WTC11 (cell line): ENCODE measurements around the gene FICD. TPM values are rescaled to one million over a fixed set of nuclear protein-coding genes. Genes with fewer than 3 reads are reported as not detected.
A peak's percentile ranks its signal among the peaks of the same experiment; 100 is the strongest.

Experiments used
- ATAC-seq: fragments of 200-7000 bp; cut with Tn5 transposase; 2 replicates; pipeline ENCODE4 v1.10.0; 2021; ENCODE audit warnings: mild to moderate bottlenecking, moderate library complexity
- CTCF ChIA-PET: fragments of 300-600 bp; sonication (Branson Sonifier 250); formaldehyde crosslinking; loops from one replicate; lab custom pipeline; 2021; ENCODE audit warnings: antibody characterized with exemption; lab: Charles Lee
- POLR2A ChIA-PET: fragments of 350-600 bp; sonication (Branson Sonifier 250); formaldehyde crosslinking; loops from one replicate; lab custom pipeline; 2021; ENCODE audit warnings: antibody characterized with exemption; lab: Charles Lee
- DNase-seq: peaks from one replicate; pipeline ENCODE4 v3.0.0; 2021; ENCODE audit warnings: low spot score
- H3K27ac Mint-ChIP-seq: 2 replicates; pipeline ENCODE4 v1.8.0; 2021; ENCODE audit warnings: mixed read lengths
- H3K27me3 Mint-ChIP-seq: 2 replicates; pipeline ENCODE4 v1.8.0; 2021; ENCODE audit warnings: low read depth, mild to moderate bottlenecking, moderate library complexity, mixed read lengths
- H3K36me3 Mint-ChIP-seq: 2 replicates; pipeline ENCODE4 v1.8.0; 2021; ENCODE audit warnings: mixed read lengths
- H3K4me1 Mint-ChIP-seq: 2 replicates; pipeline ENCODE4 v1.8.0; 2022; ENCODE audit warnings: mixed read lengths
- H3K4me3 Mint-ChIP-seq: 2 replicates; pipeline ENCODE4 v1.8.0; 2021; ENCODE audit warnings: mild to moderate bottlenecking, moderate library complexity, mixed read lengths
- H3K9me3 Mint-ChIP-seq: 2 replicates; pipeline ENCODE4 v1.8.0; 2021; ENCODE audit warnings: mixed read lengths
- ATF1 ChIP-seq: sonication (generic); formaldehyde crosslinking; IDR thresholded peaks from 2 replicates; pipeline ENCODE4 v1.8.1; 2023; ENCODE audit warnings: mild to moderate bottlenecking, moderate library complexity, missing genetic modification reagents
- E2F4 ChIP-seq: sonication (generic); formaldehyde crosslinking; IDR thresholded peaks from 2 replicates; pipeline ENCODE4 v1.8.1; 2022; ENCODE audit warnings: low read depth, mild to moderate bottlenecking, moderate library complexity, missing genetic modification reagents, borderline replicate concordance
- E2F5 ChIP-seq: sonication (generic); formaldehyde crosslinking; IDR thresholded peaks from 2 replicates; pipeline ENCODE4 v1.8.1; 2022; ENCODE audit warnings: mild to moderate bottlenecking, moderate library complexity, missing genetic modification reagents
- ETV6 ChIP-seq: sonication (generic); formaldehyde crosslinking; IDR thresholded peaks from 2 replicates; pipeline ENCODE4 v1.8.1; 2022; ENCODE audit warnings: mild to moderate bottlenecking, missing genetic modification reagents
- FOXJ3 ChIP-seq: sonication (generic); formaldehyde crosslinking; IDR thresholded peaks from 2 replicates; pipeline ENCODE4 v1.9.0; 2021; ENCODE audit warnings: missing genetic modification reagents, mild to moderate bottlenecking, borderline replicate concordance
- FOXK1 ChIP-seq: sonication (generic); formaldehyde crosslinking; IDR thresholded peaks from 2 replicates; pipeline ENCODE4 v1.8.0; 2022; ENCODE audit warnings: mild to moderate bottlenecking, moderate library complexity, missing genetic modification reagents
- IRF1 ChIP-seq: sonication (generic); formaldehyde crosslinking; IDR thresholded peaks from 2 replicates; pipeline ENCODE4 v1.8.0; 2023; ENCODE audit warnings: missing genetic modification reagents
- JUN ChIP-seq: sonication (generic); formaldehyde crosslinking; IDR thresholded peaks from 2 replicates; pipeline ENCODE4 v1.8.0; 2023; ENCODE audit warnings: mild to moderate bottlenecking, missing genetic modification reagents
- MAX ChIP-seq: sonication (generic); formaldehyde crosslinking; IDR thresholded peaks from 2 replicates; pipeline ENCODE4 v1.8.0; 2022; ENCODE audit warnings: mild to moderate bottlenecking, missing genetic modification reagents
- NFYB ChIP-seq: sonication (generic); formaldehyde crosslinking; conservative IDR thresholded peaks from 2 replicates; pipeline ENCODE4 v1.8.0; 2022; ENCODE audit warnings: low read depth, missing genetic modification reagents
- SMAD4 ChIP-seq: sonication (generic); formaldehyde crosslinking; IDR thresholded peaks from 2 replicates; pipeline ENCODE4 v1.8.0; 2022; ENCODE audit warnings: mild to moderate bottlenecking, missing genetic modification reagents
- TEAD1 ChIP-seq: sonication (generic); formaldehyde crosslinking; IDR thresholded peaks from 2 replicates; pipeline ENCODE4 v1.8.0; 2022; ENCODE audit warnings: mild to moderate bottlenecking, missing genetic modification reagents
- TP53 ChIP-seq: sonication (generic); formaldehyde crosslinking; IDR thresholded peaks from 2 replicates; pipeline ENCODE4 v1.8.1; 2023; ENCODE audit warnings: mild to moderate bottlenecking, missing genetic modification reagents
- ZNF219 ChIP-seq: sonication (generic); formaldehyde crosslinking; IDR thresholded peaks from 2 replicates; pipeline ENCODE4 v1.8.0; 2023; ENCODE audit warnings: missing genetic modification reagents, mild to moderate bottlenecking, borderline replicate concordance
- ZNF232 ChIP-seq: sonication (generic); formaldehyde crosslinking; IDR thresholded peaks from 2 replicates; pipeline ENCODE4 v1.8.0; 2022; ENCODE audit warnings: mild to moderate bottlenecking, missing genetic modification reagents
- total RNA-seq: library from RNA; stranded (reverse); gene quantifications from 3 replicates; pipeline ENCODE4 v1.2.3, GENCODE V29; 2021
- TF ChIP-seq, protein P1 (sequence below): sonication (generic); formaldehyde crosslinking; IDR thresholded peaks from 2 replicates; pipeline ENCODE4 v1.8.1; 2023; ENCODE audit warnings: mild to moderate bottlenecking, missing genetic modification reagents
- TF ChIP-seq, protein P2 (sequence below): sonication (generic); formaldehyde crosslinking; IDR thresholded peaks from 2 replicates; pipeline ENCODE4 v1.8.1; 2022; ENCODE audit warnings: missing genetic modification reagents, borderline replicate concordance

FICD gene
- total RNA-seq, 1 experiment from 2014 or later: 6.3 TPM

GRCh38 chr12:108560752-108561719 is 46.0 kb downstream of the FICD start, which contains the start of gene SART3:
Gene SART3 (minus strand): TSS chr12:108561173. CDS start chr12:108561154, 19 bp downstream.
- Mint-ChIP-seq H3K4me1 (peaks cover 31% of the 10 kb centered on the region), H3K36me3 (peaks cover 40% of the 10 kb centered on the region), H3K4me3 (peak within 1 kb of the TSS; percentile 100), H3K27ac (peak within 1 kb of the TSS; percentile 100), H3K9me3 (no peaks in the 10 kb centered on the region), H3K27me3 (no peaks in the 10 kb centered on the region)
- ChIA-PET POLR2A (interaction anchor here (1.2 kb wide), 1 partner anchor 169 kb away, joined by 4 read pairs; no protein-coding TSS in a partner anchor), CTCF (interaction anchor here (0.6 to 1.9 kb wide), 2 partner anchors 52 to 57 kb away, joined by 3 to 4 read pairs; no protein-coding TSS in a partner anchor)
- DNase-seq (peak; percentile 69), ATAC-seq (peak; percentile 38)
- TF ChIP-seq MAX (CRISPR knock-in tag): peak; percentile 36; the same call in 1 of the 2 replicates
- TF ChIP-seq ETV6 (CRISPR knock-in tag): peak; percentile 74; the same call in 1 of the 2 replicates
- no peak for TF ChIP-seq ZNF219
- TF ChIP-seq JUN (CRISPR knock-in tag): no peak
- TF ChIP-seq TEAD1 (CRISPR knock-in tag): peak; percentile 44; the same call in 1 of the 2 replicates
- TF ChIP-seq E2F5: peak; percentile 62; the same call in 1 of the 2 replicates
- no peak for TF ChIP-seq TP53 (CRISPR knock-in tag)
- TF ChIP-seq, protein P1, sequence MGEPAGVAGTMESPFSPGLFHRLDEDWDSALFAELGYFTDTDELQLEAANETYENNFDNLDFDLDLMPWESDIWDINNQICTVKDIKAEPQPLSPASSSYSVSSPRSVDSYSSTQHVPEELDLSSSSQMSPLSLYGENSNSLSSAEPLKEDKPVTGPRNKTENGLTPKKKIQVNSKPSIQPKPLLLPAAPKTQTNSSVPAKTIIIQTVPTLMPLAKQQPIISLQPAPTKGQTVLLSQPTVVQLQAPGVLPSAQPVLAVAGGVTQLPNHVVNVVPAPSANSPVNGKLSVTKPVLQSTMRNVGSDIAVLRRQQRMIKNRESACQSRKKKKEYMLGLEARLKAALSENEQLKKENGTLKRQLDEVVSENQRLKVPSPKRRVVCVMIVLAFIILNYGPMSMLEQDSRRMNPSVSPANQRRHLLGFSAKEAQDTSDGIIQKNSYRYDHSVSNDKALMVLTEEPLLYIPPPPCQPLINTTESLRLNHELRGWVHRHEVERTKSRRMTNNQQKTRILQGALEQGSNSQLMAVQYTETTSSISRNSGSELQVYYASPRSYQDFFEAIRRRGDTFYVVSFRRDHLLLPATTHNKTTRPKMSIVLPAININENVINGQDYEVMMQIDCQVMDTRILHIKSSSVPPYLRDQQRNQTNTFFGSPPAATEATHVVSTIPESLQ (CRISPR knock-in tag): no peak
- peak; percentile 48; the same call in 1 of the 2 replicates for TF ChIP-seq FOXK1 (CRISPR knock-in tag)

DNA sequence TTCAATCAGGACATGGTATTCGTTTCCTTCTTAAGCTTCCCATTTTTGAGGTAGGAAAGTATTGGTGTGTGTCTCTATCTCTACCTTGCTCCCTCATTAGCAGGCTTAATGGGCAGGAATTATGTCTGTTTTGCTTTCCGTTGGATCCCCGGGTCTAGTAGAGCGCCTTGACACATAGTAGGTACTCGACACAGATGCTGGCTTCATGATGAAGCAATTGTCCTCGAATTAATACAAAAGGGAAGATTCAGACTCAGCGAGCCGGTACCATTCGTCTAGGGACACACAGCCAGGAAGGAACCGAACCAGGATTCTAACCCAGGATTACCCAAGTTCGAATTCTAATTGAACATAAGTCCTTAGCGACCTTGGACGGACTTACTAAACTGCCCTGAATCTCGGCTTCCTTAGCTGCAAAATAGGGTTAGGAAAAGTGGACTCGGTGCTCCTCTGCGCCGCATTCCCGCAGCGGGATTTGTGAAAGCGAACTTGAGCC is 46.8 kb downstream of the FICD start:
- Mint-ChIP-seq H3K36me3 (peaks cover 46% of the 10 kb centered on the region), H3K4me1 (peaks cover 26% of the 10 kb centered on the region), H3K4me3 (peak overlapping the region; percentile 100), H3K27ac (peak overlapping the region; percentile 100), H3K9me3 (no peaks in the 10 kb centered on the region), H3K27me3 (no peaks in the 10 kb centered on the region)
- TF ChIP-seq IRF1 (CRISPR knock-in tag): no peak
- TF ChIP-seq ATF1 (CRISPR knock-in tag): no peak
- TF ChIP-seq, protein P2, sequence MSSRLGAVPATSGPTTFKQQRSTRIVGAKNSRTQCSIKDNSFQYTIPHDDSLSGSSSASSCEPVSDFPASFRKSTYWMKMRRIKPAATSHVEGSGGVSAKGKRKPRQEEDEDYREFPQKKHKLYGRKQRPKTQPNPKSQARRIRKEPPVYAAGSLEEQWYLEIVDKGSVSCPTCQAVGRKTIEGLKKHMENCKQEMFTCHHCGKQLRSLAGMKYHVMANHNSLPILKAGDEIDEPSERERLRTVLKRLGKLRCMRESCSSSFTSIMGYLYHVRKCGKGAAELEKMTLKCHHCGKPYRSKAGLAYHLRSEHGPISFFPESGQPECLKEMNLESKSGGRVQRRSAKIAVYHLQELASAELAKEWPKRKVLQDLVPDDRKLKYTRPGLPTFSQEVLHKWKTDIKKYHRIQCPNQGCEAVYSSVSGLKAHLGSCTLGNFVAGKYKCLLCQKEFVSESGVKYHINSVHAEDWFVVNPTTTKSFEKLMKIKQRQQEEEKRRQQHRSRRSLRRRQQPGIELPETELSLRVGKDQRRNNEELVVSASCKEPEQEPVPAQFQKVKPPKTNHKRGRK (CRISPR knock-in tag): no peak
- no peak for TF ChIP-seq ZNF232 (CRISPR knock-in tag)
- TF ChIP-seq FOXJ3: no peak
- TF ChIP-seq ETV6 (CRISPR knock-in tag): no peak
- TF ChIP-seq SMAD4: no peak
- TF ChIP-seq E2F4 (CRISPR knock-in tag): no peak
- TF ChIP-seq NFYB (CRISPR knock-in tag): no peak
- DNase-seq (no peak), ATAC-seq (peak; percentile 1; the same call in 1 of the 2 replicates)
- CTCF ChIA-PET: interaction anchor here (0.6 to 1.6 kb wide), 10 partner anchors 8 to 389 kb away, joined by 3 to 14 read pairs (median 3); no protein-coding TSS in a partner anchor
- POLR2A ChIA-PET: interaction anchor here (0.7 to 1.3 kb wide), 13 partner anchors 15 to 593 kb away, joined by 3 to 8 read pairs (median 4); partner anchors contain the start of gene TMEM119
